ENCODE data around the gene GSTO1. TPM values are rescaled to one million over a fixed set of nuclear protein-coding genes. Genes with fewer than 3 reads are reported as not detected.

GSTO1 gene
- polyA plus RNA-seq, 3 donors: 131 to 581 (median 495) TPM

GRCh38 chr10:104288355-104288754 lies 33.7 kb downstream of the GSTO1 start:
- Histone ChIP-seq H3K9me3 (replicated peaks in 1 of 2; ENCODE audit: control insufficient read depth in 1 of 2, insufficient read depth in 1 of 2, low read length in 2 of 2) (no peaks in the 10 kb centered on the region), H3K27ac (ENCODE audit: low read depth in 1 of 2, low read length in 2 of 2) (no peak overlapping the region), H3K36me3 (replicated peaks in 1 of 2; ENCODE audit: control insufficient read depth in 1 of 2, insufficient read depth in 2 of 2, low read length in 2 of 2) (no peaks in the 10 kb centered on the region), H3K9ac (ENCODE audit: insufficient read depth, low read length, poor library complexity, severe bottlenecking) (no peak overlapping the region), H3K4me2 (replicated peaks; ENCODE audit: extremely low read depth, low read length, poor library complexity, severe bottlenecking) (no peak overlapping the region), H4K20me1 (ENCODE audit: insufficient read depth, low read length) (no peaks in the 10 kb centered on the region), H3K27me3 (ENCODE audit: control insufficient read depth in 2 of 2, insufficient read depth in 2 of 2, low read length in 2 of 2) (no peaks in the 10 kb centered on the region), H2AFZ (ENCODE audit: insufficient read depth, low read depth, low read length, poor library complexity, severe bottlenecking) (no peak overlapping the region), H3K79me2 (ENCODE audit: insufficient read depth, low read length) (no peaks in the 10 kb centered on the region), H3K4me3 (replicated peaks in 1 of 3; ENCODE audit: low read depth in 2 of 3, low read length in 3 of 3) (no peak overlapping the region), H3K4me1 (ENCODE audit: control insufficient read depth in 1 of 2, insufficient read depth in 2 of 2, low read length in 2 of 2) (peaks cover 8 to 17% of the 10 kb centered on the region in 2 donors)
- WGBS (ENCODE audit: insufficient coverage): 67% methylated on average over 1 of the region's 1 CpG
- Mint-ChIP-seq H3K27ac (peak overlapping the region in 1 of 7 donors; percentile 6), H3K4me1 (peaks cover 25% of the 10 kb centered on the region), H3K36me3 (no peaks in the 10 kb centered on the region), H3K27me3 (ENCODE audit: low read depth in 3 of 3) (peaks cover 1 to 11% (median 6%) of the 10 kb centered on the region in 3 donors), H3K9me3 (no peaks in the 10 kb centered on the region), H3K4me3 (no peak overlapping the region)
- intact Hi-C loops (cut with micrococcal nuclease): no loop called here
- DNase-seq: no peak
- no peak for TF ChIP-seq CTCF (IDR thresholded peaks at IDR 0.05)

GRCh38 chr10:104291439-104291951 lies 36.8 kb downstream of the GSTO1 start:
- Histone ChIP-seq H3K27ac (ENCODE audit: low read depth in 1 of 2, low read length in 2 of 2) (no peak overlapping the region), H3K9ac (ENCODE audit: insufficient read depth, low read length, poor library complexity, severe bottlenecking) (no peak overlapping the region), H3K4me2 (replicated peaks; ENCODE audit: extremely low read depth, low read length, poor library complexity, severe bottlenecking) (peak overlapping the region; percentile 16), H2AFZ (ENCODE audit: insufficient read depth, low read depth, low read length, poor library complexity, severe bottlenecking) (peak overlapping the region; percentile 24), H3K4me1 (ENCODE audit: control insufficient read depth in 1 of 2, insufficient read depth in 2 of 2, low read length in 2 of 2) (peaks cover 14 to 22% of the 10 kb centered on the region in 2 donors), H3K4me3 (replicated peaks in 1 of 3; ENCODE audit: low read depth in 2 of 3, low read length in 3 of 3) (no peak overlapping the region), H3K79me2 (ENCODE audit: insufficient read depth, low read length) (no peaks in the 10 kb centered on the region), H3K27me3 (ENCODE audit: control insufficient read depth in 2 of 2, insufficient read depth in 2 of 2, low read length in 2 of 2) (no peaks in the 10 kb centered on the region), H4K20me1 (ENCODE audit: insufficient read depth, low read length) (no peaks in the 10 kb centered on the region), H3K9me3 (replicated peaks in 1 of 2; ENCODE audit: control insufficient read depth in 1 of 2, insufficient read depth in 1 of 2, low read length in 2 of 2) (no peaks in the 10 kb centered on the region), H3K36me3 (replicated peaks in 1 of 2; ENCODE audit: control insufficient read depth in 1 of 2, insufficient read depth in 2 of 2, low read length in 2 of 2) (no peaks in the 10 kb centered on the region)
- peak; percentile 87 to 93 (median 87) for DNase-seq
- peak overlapping the region in 5 of 7 donors; percentile 28 to 68 (median 55) for H3K27ac Mint-ChIP-seq
- intact Hi-C loops (cut with micrococcal nuclease): loop anchor here in 1 of 2 donors (5.0 kb wide), 2 partner anchors 36 to 61 kb away; partner anchors contain the start of gene CFAP58
- peak; percentile 100 for TF ChIP-seq CTCF (IDR thresholded peaks at IDR 0.05)
- H3K4me1 Mint-ChIP-seq: peaks cover 30% of the 10 kb centered on the region
- H3K9me3 Mint-ChIP-seq: no peaks in the 10 kb centered on the region
- peaks cover 6 to 11% (median 6%) of the 10 kb centered on the region in 3 donors for H3K27me3 Mint-ChIP-seq (ENCODE audit: low read depth in 3 of 3)
- H3K36me3 Mint-ChIP-seq: no peaks in the 10 kb centered on the region
- under 1% methylated on average over 23 of the region's 26 CpGs for WGBS (ENCODE audit: insufficient coverage)
- H3K4me3 Mint-ChIP-seq: peak overlapping the region in 1 of 2 donors; percentile 53
